Neuronal stem cell (in vitro differentiated cells): Measurements from ENCODE around the gene CA5A.

ENCODE experiments used
- DNase-seq: peaks from one replicate; pipeline ENCODE4 v3.0.0-alpha.2; 2013; ENCODE audit warnings: low spot score
- H2AFZ ChIP-seq: one replicate; pipeline ENCODE4 v1.6.1; 2013; ENCODE audit warnings: mild to moderate bottlenecking, low read length, inconsistent platforms
- H2AK5ac ChIP-seq: 2 replicates; pipeline ENCODE4 v1.6.1; 2013; ENCODE audit warnings: low read depth, mild to moderate bottlenecking, inconsistent platforms, low read length, moderate library complexity, mixed read lengths
- H2BK120ac ChIP-seq: 2 replicates; pipeline ENCODE4 v1.6.1; 2013; ENCODE audit warnings: low read depth, mild to moderate bottlenecking, inconsistent platforms, low read length, moderate library complexity, mixed read lengths
- H2BK12ac ChIP-seq: one replicate; pipeline ENCODE4 v1.6.1; 2013; ENCODE audit warnings: low read length, inconsistent platforms
- H2BK15ac ChIP-seq: 2 replicates; pipeline ENCODE4 v1.6.1; 2013; ENCODE audit warnings: mild to moderate bottlenecking, low read length, inconsistent platforms, mixed read lengths
- H2BK5ac ChIP-seq: one replicate; pipeline ENCODE4 v1.6.1; 2013; ENCODE audit warnings: inconsistent platforms, mild to moderate bottlenecking, low read length, moderate library complexity
- H3K14ac ChIP-seq: one replicate; pipeline ENCODE4 v1.6.1; 2013; ENCODE audit warnings: low read length, inconsistent platforms
- H3K18ac ChIP-seq: 2 replicates; pipeline ENCODE4 v1.6.1; 2013; ENCODE audit warnings: low read length, inconsistent platforms
- H3K23ac ChIP-seq: 2 replicates; pipeline ENCODE4 v1.6.1; 2013; ENCODE audit warnings: low read depth, mild to moderate bottlenecking, mixed read lengths, low read length, inconsistent platforms; ENCODE audit not compliant: poor library complexity
- H3K27ac ChIP-seq: replicated peaks from 3 replicates; pipeline ENCODE4 v1.5.1; 2013; ENCODE audit warnings: low read length, inconsistent platforms
- H3K27me3 ChIP-seq, 3 experiments: 2 replicates each; pipeline ENCODE4 v1.6.1; 2013; ENCODE audit warnings: low read length in 3 of 3, mild to moderate bottlenecking in 2 of 3, inconsistent platforms in 1 of 3, low read depth in 1 of 3, mixed read lengths in 1 of 3, moderate library complexity in 1 of 3; ENCODE audit not compliant: control insufficient read depth in 3 of 3, insufficient read depth in 3 of 3
- H3K36me3 ChIP-seq, 2 donors: replicated peaks in 1 of 2; 2 replicates each; pipeline ENCODE4 v1.6.1; 2013; ENCODE audit warnings: low read length in 2 of 2; ENCODE audit not compliant: control insufficient read depth in 2 of 2, insufficient read depth in 2 of 2
- H3K4ac ChIP-seq: 2 replicates; pipeline ENCODE4 v1.6.1; 2013; ENCODE audit warnings: inconsistent platforms, mild to moderate bottlenecking, low read length, moderate library complexity
- H3K4me1 ChIP-seq, 2 donors: 1 replicate in 1 of 2; 2 replicates in 1 of 2; pipeline ENCODE4 v1.6.1; 2013; ENCODE audit warnings: low read length in 2 of 2, low read depth in 1 of 2; ENCODE audit not compliant: control insufficient read depth in 2 of 2, insufficient read depth in 1 of 2
- H3K4me2 ChIP-seq: one replicate; pipeline ENCODE4 v1.6.1; 2013; ENCODE audit warnings: mild to moderate bottlenecking, low read length, inconsistent platforms; ENCODE audit not compliant: insufficient read depth, poor library complexity, severe bottlenecking
- H3K4me3 ChIP-seq, 2 donors: 2 replicates each; pipeline ENCODE4 v1.5.1; 2013; ENCODE audit warnings: low read length in 2 of 2, mild to moderate bottlenecking in 2 of 2, inconsistent platforms in 1 of 2, moderate library complexity in 1 of 2
- H3K79me1 ChIP-seq: one replicate; pipeline ENCODE4 v1.6.1; 2013; ENCODE audit warnings: low read depth, mild to moderate bottlenecking, inconsistent platforms, low read length, moderate library complexity
- H3K9ac ChIP-seq: one replicate; pipeline ENCODE4 v1.6.1; 2013; ENCODE audit warnings: mild to moderate bottlenecking, low read depth, low read length, inconsistent platforms; ENCODE audit not compliant: poor library complexity
- H3K9me3 ChIP-seq, 2 donors: replicated peaks in 1 of 2; 2 replicates each; pipeline versions ENCODE3 to v1.6.1; 2013; ENCODE audit warnings: low read length in 2 of 2, mild to moderate bottlenecking in 2 of 2, inconsistent platforms in 1 of 2, low read depth in 1 of 2, mixed read lengths in 1 of 2, moderate library complexity in 1 of 2; ENCODE audit not compliant: control insufficient read depth in 2 of 2, insufficient read depth in 1 of 2
- H4K8ac ChIP-seq: one replicate; pipeline ENCODE4 v1.6.1; 2013; ENCODE audit warnings: low read depth, mild to moderate bottlenecking, inconsistent platforms, low read length, moderate library complexity
- H4K91ac ChIP-seq: one replicate; pipeline ENCODE4 v1.6.1; 2013; ENCODE audit warnings: low read length, low read depth, mild to moderate bottlenecking, inconsistent platforms; ENCODE audit not compliant: poor library complexity
- WGBS, 2 donors: extraction: QIAGEN DNeasy Blood & Tissue Kit; methylation state at CpG; one replicate each; pipeline ENCODE4 v1.1.7; 2013; ENCODE audit warnings: missing lambda C conversion rate in 2 of 2, mixed read lengths in 1 of 2; ENCODE audit not compliant: insufficient read length in 2 of 2, insufficient replicate concordance in 1 of 2; ENCODE audit errors: extremely low coverage in 2 of 2; 5-methylcytosine and 5-hydroxymethylcytosine counted together

Gene CA5A

DNA sequence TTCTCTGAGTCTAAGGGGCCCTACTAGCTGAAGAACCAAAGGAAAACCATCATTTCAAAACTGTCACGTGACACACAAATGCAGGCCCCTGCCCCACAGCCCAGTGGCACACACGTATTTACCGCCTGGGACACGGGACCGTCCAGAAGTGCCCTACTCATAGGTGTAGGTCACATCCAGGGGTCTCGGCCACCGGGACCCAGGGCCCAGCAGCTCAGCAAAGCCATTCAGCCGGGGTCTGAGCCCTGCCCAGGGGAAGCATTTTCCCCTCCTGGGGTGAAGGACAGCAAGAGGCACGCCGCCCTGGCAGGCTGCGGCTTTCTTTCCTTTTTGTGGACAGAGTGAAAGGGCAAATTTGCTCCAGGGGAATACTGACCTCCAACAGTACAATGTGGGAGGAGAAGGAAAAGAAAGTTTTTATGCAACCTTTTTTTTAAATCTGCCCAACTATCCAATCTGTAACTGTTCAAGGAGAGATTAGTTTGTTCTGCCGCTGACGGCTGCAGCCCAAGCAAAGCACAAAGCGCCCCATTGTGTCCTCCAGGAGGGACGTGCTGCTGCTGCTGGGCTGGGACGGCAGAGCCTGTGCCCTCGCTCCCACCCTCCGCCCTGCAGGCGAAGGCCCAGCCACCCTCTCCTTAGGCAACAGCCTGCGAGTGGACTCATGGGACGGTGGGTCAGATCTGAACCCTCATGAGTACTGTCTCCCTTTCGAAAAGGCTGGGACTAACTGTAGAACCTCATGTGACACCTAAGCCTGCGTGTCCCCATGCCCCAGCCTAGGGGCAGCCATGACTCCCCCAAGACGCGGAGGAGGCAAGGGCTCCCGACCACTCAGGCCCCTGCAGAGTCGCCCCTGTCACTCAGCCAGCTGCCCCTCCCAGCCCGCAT is 88.3 kb downstream of the CA5A start:
- Histone ChIP-seq H3K4me3 (no peak overlapping the region), H3K9ac (peak overlapping the region; percentile 79), H3K9me3 (no peaks in the 10 kb centered on the region), H2AK5ac (peak overlapping the region; percentile 99), H3K4ac (peak overlapping the region; percentile 91), H3K79me1 (peaks cover 7% of the 10 kb centered on the region), H3K4me2 (no peak overlapping the region), H4K91ac (no peak overlapping the region), H3K36me3 (peaks cover 5 to 31% of the 10 kb centered on the region in 2 donors), H3K23ac (no peak overlapping the region), H3K4me1 (peaks cover 13 to 22% of the 10 kb centered on the region in 2 donors), H2AFZ (no peak overlapping the region), H2BK15ac (peak overlapping the region; percentile 95), H3K27me3 (no peaks in the 10 kb centered on the region), H3K27ac (peak overlapping the region; percentile 48), H4K8ac (no peak overlapping the region), H3K18ac (peak overlapping the region; percentile 93), H2BK12ac (peak overlapping the region; percentile 97), H2BK5ac (peak overlapping the region; percentile 83), H2BK120ac (peak overlapping the region; percentile 66), H3K14ac (peak overlapping the region; percentile 84)
- no peak for DNase-seq
- no CpG with 5 or more reads among the region's 28 CpGs for WGBS, 2 donors

DNA sequence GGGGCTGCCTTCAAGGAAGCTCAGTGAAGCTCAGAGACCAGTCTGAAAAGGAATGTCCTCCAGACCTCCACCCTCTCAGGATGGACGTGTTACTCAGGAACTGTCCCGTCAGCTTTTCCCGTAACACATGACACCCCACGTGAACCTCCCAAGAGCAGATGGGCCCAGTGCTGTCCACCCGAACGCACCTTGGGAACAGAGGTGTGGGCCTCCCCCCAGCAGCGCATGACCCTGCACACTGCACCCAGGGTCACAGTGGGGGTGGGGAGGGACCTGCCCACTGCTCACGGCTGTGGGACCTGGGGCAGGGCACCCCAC is 88.9 kb downstream of the CA5A start:
- no peak overlapping the region for H3K27ac ChIP-seq
- peak overlapping the region; percentile 79 for H3K9ac ChIP-seq
- peak overlapping the region; percentile 97 for H2BK12ac ChIP-seq
- H3K36me3 ChIP-seq, result peaks cover 5 to 33% of the 10 kb centered on the region in 2 donors
- no peak overlapping the region for H3K23ac ChIP-seq
- H2BK15ac ChIP-seq, result peak overlapping the region; percentile 95
- H3K79me1 ChIP-seq, result peaks cover 7% of the 10 kb centered on the region
- H2BK120ac ChIP-seq, result peak overlapping the region; percentile 34
- peak overlapping the region; percentile 84 for H3K14ac ChIP-seq
- H3K4me1 ChIP-seq, result peaks cover 10 to 21% of the 10 kb centered on the region in 2 donors
- H3K27me3 ChIP-seq, result no peaks in the 10 kb centered on the region
- H2AK5ac ChIP-seq, result peak overlapping the region; percentile 99
- peak overlapping the region; percentile 93 for H3K18ac ChIP-seq
- peak overlapping the region; percentile 83 for H2BK5ac ChIP-seq
- peak overlapping the region; percentile 91 for H3K4ac ChIP-seq
- H2AFZ ChIP-seq, result no peak overlapping the region
- H3K4me3 ChIP-seq, result no peak overlapping the region
- no peak overlapping the region for H4K91ac ChIP-seq
- no peak overlapping the region for H4K8ac ChIP-seq
- no CpG with 5 or more reads among the region's 8 CpGs for WGBS, 2 donors
- no peak overlapping the region for H3K4me2 ChIP-seq
- no peaks in the 10 kb centered on the region for H3K9me3 ChIP-seq
- no peak for DNase-seq

DNA sequence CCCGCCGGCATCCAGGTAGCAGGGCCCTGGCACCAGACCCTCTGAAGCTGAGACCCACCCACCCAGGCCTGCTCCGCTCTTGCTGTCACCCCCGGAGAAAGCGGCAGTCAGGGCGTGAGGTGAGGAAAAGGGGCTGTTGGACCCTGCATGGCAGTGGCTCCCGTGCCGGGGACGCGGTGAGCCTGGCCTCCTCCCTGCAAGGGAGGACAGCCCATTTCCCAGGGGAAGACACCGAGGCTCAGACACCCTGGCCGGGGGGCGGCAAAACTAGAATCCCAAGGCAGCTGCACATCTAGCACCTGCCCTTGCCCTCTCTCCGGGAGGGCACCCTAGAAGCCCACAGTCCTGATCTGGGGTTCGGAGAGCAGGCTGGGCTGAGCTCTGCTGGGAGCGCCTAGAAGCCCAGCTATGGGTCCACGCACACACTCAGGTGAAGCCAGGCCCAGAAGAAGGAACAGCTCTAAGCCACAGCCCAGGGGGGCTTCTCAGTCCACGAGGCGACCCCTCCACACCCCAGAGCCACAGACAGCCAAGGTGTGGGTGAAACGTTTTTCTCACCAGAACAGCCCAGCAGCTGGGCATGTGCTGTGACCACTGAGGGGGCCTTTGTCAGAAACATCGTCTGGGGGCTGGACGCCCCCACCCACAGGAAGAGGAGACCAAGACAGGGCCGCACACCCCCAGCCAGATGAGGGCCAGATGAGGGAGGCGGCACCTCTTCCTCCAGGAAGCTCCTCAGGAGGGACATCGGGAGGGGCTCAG is 89.4 kb downstream of the CA5A start:
- no peak overlapping the region for H3K27ac ChIP-seq

More for the DNA sequence above, 89.4 kb downstream of the CA5A start:
- no peak overlapping the region for H3K23ac ChIP-seq
- H2BK12ac ChIP-seq, result peak overlapping the region; percentile 50
- peak overlapping the region; percentile 86 for H3K18ac ChIP-seq
- H2BK120ac ChIP-seq, result no peak overlapping the region
- peak overlapping the region; percentile 99 for H2AK5ac ChIP-seq
- peaks cover 5 to 38% of the 10 kb centered on the region in 2 donors for H3K36me3 ChIP-seq
- H3K4me2 ChIP-seq, result no peak overlapping the region
- peak overlapping the region; percentile 83 for H2BK5ac ChIP-seq
- no peak overlapping the region for H3K4me3 ChIP-seq
- no peak overlapping the region for H4K8ac ChIP-seq
- H4K91ac ChIP-seq, result peak overlapping the region; percentile 48
- H2BK15ac ChIP-seq, result peak overlapping the region; percentile 95
- H3K14ac ChIP-seq, result peak overlapping the region; percentile 84
- H3K27me3 ChIP-seq, result no peaks in the 10 kb centered on the region
- H3K4me1 ChIP-seq, result peaks cover 8 to 18% of the 10 kb centered on the region in 2 donors
- WGBS, 2 donors, result no CpG with 5 or more reads among the region's 25 CpGs
- H3K9ac ChIP-seq, result peak overlapping the region; percentile 38
- H2AFZ ChIP-seq, result no peak overlapping the region
- peak overlapping the region; percentile 79 for H3K4ac ChIP-seq
- H3K79me1 ChIP-seq, result peaks cover 7% of the 10 kb centered on the region
- no peak for DNase-seq
- H3K9me3 ChIP-seq, result no peaks in the 10 kb centered on the region
